NCI-H82 treated with DMSO at 0.1 percent for 48 hours (cell line): Measurements from ENCODE around the gene SNX21.
"Not testable (repeated sequence)": the region's sequence is repeated elsewhere in the genome, so short reads cannot be mapped to it uniquely, and the experiment has no call there.

Experiments
- DNase-seq: peaks from one replicate; lab custom pipeline; 2025; ENCODE audit not compliant: unreplicated experiment; lab: John Stamatoyannopoulos, UW

The SNX21 gene

GRCh38 chr20:45833030-45833882 is at the start of gene SNX21:
Gene SNX21 (plus strand): TSS chr20:45833799. CDS start chr20:45833920, 121 bp downstream.
- no peak for DNase-seq

GRCh38 chr20:45788351-45788750 is 45.2 kb upstream of the SNX21 start:
- DNase-seq = no peak

- no peak for DNase-seq
These were observed 41.1 kb upstream of the SNX21 start for GRCh38 chr20:45792317-45793118.

GRCh38 chr20:45796337-45797065 is 37.1 kb upstream of the SNX21 start:
- DNase-seq = no peak

GRCh38 chr20:45797510-45797909 is 36.1 kb upstream of the SNX21 start:
- not testable (repeated sequence) for DNase-seq

GRCh38 chr20:45797955-45798354 is 35.6 kb upstream of the SNX21 start:
- DNase-seq = not testable (repeated sequence)

GRCh38 chr20:45798935-45799642 is 34.5 kb upstream of the SNX21 start:
- peak; percentile 89 for DNase-seq

GRCh38 chr20:45801851-45802250 is 31.7 kb upstream of the SNX21 start:
- no peak for DNase-seq

- no peak for DNase-seq
These were observed 23.2 kb upstream of the SNX21 start for GRCh38 chr20:45810191-45810970.

- DNase-seq = peak; percentile 100
These were observed 21.2 kb upstream of the SNX21 start, which contains the start of gene UBE2C for GRCh38 chr20:45812157-45813005. Gene UBE2C (plus strand): TSS chr20:45812644. CDS start chr20:45812696, 52 bp downstream.

- no peak for DNase-seq
These were observed 20.6 kb upstream of the SNX21 start for GRCh38 chr20:45813006-45813340.

- DNase-seq = no peak
These were observed 20.1 kb upstream of the SNX21 start for GRCh38 chr20:45813489-45813888.

GRCh38 chr20:45814314-45814713 is 19.3 kb upstream of the SNX21 start:
- no peak for DNase-seq

- DNase-seq = no peak
These were observed 16.6 kb upstream of the SNX21 start for GRCh38 chr20:45816951-45817350.

- no peak for DNase-seq
These were observed 16.0 kb upstream of the SNX21 start for GRCh38 chr20:45817376-45818194.

GRCh38 chr20:45818239-45818638 is 15.4 kb upstream of the SNX21 start:
- DNase-seq = no peak

- DNase-seq = no peak
These were observed 14.1 kb upstream of the SNX21 start for GRCh38 chr20:45819466-45819865.

GRCh38 chr20:45821947-45822346 is 11.7 kb upstream of the SNX21 start:
- DNase-seq = no peak
